ENCODE data around the gene CD83. TPM values are rescaled to one million over a fixed set of nuclear protein-coding genes. Genes with fewer than 3 reads are reported as not detected.

Gene CD83
- total RNA-seq, 4 donors from 2014 or later: 0.27 to 0.72 (median 0.56) TPM; not detected in 1

DNA sequence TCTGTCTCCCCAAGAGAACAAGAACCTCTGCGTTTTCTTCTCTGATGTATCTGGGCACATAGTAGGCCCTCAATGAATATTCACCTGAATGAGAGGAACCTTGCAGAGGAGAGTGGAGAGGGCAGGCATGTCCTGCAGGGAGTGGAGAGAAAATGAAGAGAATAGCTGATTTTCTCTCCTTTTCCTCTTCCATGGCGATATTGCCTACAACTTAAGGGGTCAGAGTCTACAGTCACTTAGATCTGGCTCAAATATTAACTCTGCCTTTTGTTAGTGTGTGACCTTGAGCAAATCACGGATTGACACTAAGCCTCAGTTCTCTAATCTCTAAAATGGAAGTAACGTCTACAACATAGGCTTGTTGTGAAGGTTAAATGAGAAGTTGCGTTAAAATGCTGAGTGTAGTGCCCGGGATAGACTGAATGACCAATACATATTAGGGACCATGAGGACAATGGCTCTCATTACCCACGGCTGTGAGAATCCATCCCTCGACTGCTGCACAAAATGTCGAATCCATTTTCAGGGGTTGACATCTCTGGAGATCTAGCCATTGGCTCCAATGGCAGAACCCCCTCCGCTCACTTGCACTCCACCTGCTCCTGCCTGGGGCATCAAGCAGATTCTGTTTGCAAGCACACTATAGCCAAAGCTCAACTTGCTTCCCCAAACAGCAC, 14.8 kb downstream of the CD83 start:
- ATAC-seq (no peak), DNase-seq (no peak)
- Histone ChIP-seq H3K4me3 (no peak overlapping the region), H3K27me3 (no peaks in the 10 kb centered on the region), H3K27ac (no peak overlapping the region), H3K4me1 (no peaks in the 10 kb centered on the region), H3K9me3 (no peaks in the 10 kb centered on the region), H3K36me3 (no peaks in the 10 kb centered on the region)
- intact Hi-C loops (cut with DNase I; ENCODE audit: low total_unique reads): no loop called here
- TF ChIP-seq POLR2A (IDR thresholded peaks at IDR 0.05): no peak
- TF ChIP-seq, protein P1, sequence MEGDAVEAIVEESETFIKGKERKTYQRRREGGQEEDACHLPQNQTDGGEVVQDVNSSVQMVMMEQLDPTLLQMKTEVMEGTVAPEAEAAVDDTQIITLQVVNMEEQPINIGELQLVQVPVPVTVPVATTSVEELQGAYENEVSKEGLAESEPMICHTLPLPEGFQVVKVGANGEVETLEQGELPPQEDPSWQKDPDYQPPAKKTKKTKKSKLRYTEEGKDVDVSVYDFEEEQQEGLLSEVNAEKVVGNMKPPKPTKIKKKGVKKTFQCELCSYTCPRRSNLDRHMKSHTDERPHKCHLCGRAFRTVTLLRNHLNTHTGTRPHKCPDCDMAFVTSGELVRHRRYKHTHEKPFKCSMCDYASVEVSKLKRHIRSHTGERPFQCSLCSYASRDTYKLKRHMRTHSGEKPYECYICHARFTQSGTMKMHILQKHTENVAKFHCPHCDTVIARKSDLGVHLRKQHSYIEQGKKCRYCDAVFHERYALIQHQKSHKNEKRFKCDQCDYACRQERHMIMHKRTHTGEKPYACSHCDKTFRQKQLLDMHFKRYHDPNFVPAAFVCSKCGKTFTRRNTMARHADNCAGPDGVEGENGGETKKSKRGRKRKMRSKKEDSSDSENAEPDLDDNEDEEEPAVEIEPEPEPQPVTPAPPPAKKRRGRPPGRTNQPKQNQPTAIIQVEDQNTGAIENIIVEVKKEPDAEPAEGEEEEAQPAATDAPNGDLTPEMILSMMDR (IDR thresholded peaks at IDR 0.05 in 4 of 5, conservative IDR thresholded peaks at IDR 0.05 in 1 of 5): no peak
- in situ Hi-C loops (cut with MboI; ENCODE audit: low sequenced_read_pairs in 4 of 4): no loop called here

DNA sequence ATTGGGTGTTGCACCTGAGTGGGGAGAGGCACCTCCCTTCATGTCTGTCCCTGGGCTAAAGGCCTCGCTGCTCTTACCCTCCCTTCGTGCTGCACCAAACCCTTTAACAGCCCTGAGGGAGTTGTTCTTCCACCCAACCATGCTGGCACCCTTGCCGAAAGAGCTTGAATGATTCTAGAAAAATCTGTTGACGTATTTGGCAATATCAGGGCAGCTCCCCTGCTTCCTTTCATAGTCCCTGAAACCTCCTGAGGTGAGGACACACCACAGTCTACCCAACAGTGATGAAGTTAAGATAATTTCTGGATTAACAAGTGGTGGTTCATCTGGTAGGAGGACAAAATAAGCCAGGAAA, 15.3 kb downstream of the CD83 start:
- Histone ChIP-seq H3K4me1 (no peaks in the 10 kb centered on the region), H3K36me3 (no peaks in the 10 kb centered on the region), H3K27me3 (no peaks in the 10 kb centered on the region), H3K27ac (no peak overlapping the region), H3K4me3 (no peak overlapping the region), H3K9me3 (no peaks in the 10 kb centered on the region)
- in situ Hi-C loops (cut with MboI; ENCODE audit: low sequenced_read_pairs in 4 of 4) (no loop called here), intact Hi-C loops (cut with DNase I; ENCODE audit: low total_unique reads) (no loop called here)
- TF ChIP-seq, protein P1 (IDR thresholded peaks at IDR 0.05 in 4 of 5, conservative IDR thresholded peaks at IDR 0.05 in 1 of 5): no peak
- no peak for TF ChIP-seq POLR2A (IDR thresholded peaks at IDR 0.05)
- no peak for ATAC-seq
- no peak for DNase-seq

DNA sequence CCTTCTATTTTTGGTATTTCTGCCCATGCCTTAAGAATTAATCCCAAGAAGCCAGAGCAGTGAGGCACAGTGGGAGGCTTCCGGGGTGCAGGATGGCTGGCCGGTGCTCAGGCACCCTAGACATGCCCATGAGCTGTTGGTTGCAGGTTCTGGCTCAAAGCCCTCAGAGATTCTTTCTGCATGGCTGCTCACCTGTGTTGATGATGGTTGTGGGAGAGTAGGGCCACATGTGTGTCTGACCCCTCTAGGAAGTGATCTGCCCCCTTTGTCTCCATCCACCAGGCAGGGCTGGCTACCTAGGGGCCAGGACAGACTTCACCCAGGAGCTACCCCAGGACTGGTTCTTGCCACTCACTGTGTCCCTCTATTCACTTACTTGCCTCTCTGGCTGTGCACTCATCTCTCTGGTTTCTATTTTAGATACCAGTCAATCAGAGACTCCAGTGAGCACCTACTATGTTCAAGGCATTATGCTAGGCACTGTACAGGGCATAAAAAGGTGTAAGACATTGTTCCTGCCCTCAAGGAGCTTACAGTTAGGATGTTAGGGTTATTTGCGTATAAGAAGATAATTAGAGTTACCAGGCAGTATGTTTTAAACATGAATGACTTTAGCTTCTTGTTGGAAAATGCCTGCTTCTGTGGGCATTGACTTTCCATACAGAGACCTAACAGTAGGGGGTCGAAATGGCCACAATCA, 16.8 kb downstream of the CD83 start:
- ATAC-seq (no peak), DNase-seq (no peak)
- Histone ChIP-seq H3K9me3 (no peaks in the 10 kb centered on the region), H3K4me1 (no peaks in the 10 kb centered on the region), H3K4me3 (no peak overlapping the region), H3K27ac (no peak overlapping the region), H3K27me3 (no peaks in the 10 kb centered on the region), H3K36me3 (no peaks in the 10 kb centered on the region)
- TF ChIP-seq POLR2A (IDR thresholded peaks at IDR 0.05): no peak
- TF ChIP-seq, protein P1 (IDR thresholded peaks at IDR 0.05 in 4 of 5, conservative IDR thresholded peaks at IDR 0.05 in 1 of 5): no peak
- intact Hi-C loops (cut with DNase I; ENCODE audit: low total_unique reads): no loop called here
- in situ Hi-C loops (cut with MboI; ENCODE audit: low sequenced_read_pairs in 4 of 4): no loop called here

DNA sequence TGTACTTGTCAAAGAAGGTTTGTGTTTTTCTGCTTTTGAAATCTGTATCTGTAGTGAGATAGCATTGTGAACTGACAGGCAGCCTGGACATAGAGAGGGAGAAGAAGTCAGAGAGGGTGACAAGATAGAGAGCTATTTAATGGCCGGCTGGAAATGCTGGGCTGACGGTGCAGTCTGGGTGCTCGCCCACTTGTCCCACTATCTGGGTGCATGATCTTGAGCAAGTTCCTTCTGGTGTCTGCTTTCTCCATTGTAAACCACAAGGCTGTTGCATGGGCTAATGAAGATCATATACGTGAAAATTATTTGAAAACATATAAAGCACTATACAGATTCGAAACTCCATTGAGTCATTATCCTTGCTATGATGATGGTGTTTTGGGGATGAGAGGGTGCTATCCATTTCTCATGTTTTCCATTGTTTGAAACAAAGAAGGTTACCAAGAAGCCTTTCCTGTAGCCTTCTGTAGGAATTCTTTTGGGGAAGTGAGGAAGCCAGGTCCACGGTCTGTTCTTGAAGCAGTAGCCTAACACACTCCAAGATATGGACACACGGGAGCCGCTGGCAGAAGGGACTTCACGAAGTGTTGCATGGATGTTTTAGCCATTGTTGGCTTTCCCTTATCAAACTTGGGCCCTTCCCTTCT, 18.4 kb downstream of the CD83 start:
- in situ Hi-C loops (cut with MboI; ENCODE audit: low sequenced_read_pairs in 4 of 4) (no loop called here), intact Hi-C loops (cut with DNase I; ENCODE audit: low total_unique reads) (no loop called here)
- no peaks in the 10 kb centered on the region for H3K36me3 ChIP-seq
- H3K27me3 ChIP-seq: no peaks in the 10 kb centered on the region
- no peak for DNase-seq
- no peaks in the 10 kb centered on the region for H3K4me1 ChIP-seq
- TF ChIP-seq, protein P1 (IDR thresholded peaks at IDR 0.05 in 4 of 5, conservative IDR thresholded peaks at IDR 0.05 in 1 of 5): no peak
- TF ChIP-seq POLR2A (IDR thresholded peaks at IDR 0.05): no peak
- no peak overlapping the region for H3K27ac ChIP-seq
- no peak for ATAC-seq
- H3K9me3 ChIP-seq: no peaks in the 10 kb centered on the region
- H3K4me3 ChIP-seq: no peak overlapping the region

All from gastrocnemius medialis (tissue), 4 donors.